BLaER1 (cell line): ENCODE results near the gene NUB1.

ENCODE experiments used
- H3K27ac ChIP-seq: shearing (Covaris generic); formaldehyde crosslinking; 2 replicates; pipeline ENCODE4 v1.8.1; 2022
- H3K27me3 ChIP-seq: shearing (Covaris generic); formaldehyde crosslinking; 2 replicates; pipeline ENCODE4 v1.8.1; 2022
- H3K36me3 ChIP-seq: shearing (Covaris generic); formaldehyde crosslinking; 2 replicates; pipeline ENCODE4 v1.8.1; 2022
- H3K4me1 ChIP-seq: shearing (Covaris generic); formaldehyde crosslinking; 2 replicates; pipeline ENCODE4 v1.8.1; 2022
- H3K4me2 ChIP-seq: shearing (Covaris generic); formaldehyde crosslinking; 2 replicates; pipeline ENCODE4 v1.8.1; 2022
- H3K4me3 ChIP-seq: shearing (Covaris generic); formaldehyde crosslinking; 2 replicates; pipeline ENCODE4 v1.8.1; 2022
- H3K9ac ChIP-seq: shearing (Covaris generic); formaldehyde crosslinking; 2 replicates; pipeline ENCODE4 v1.8.1; 2022
- H3K9me3 ChIP-seq: shearing (Covaris generic); formaldehyde crosslinking; 2 replicates; pipeline ENCODE4 v1.8.1; 2022
- H4K20me1 ChIP-seq: shearing (Covaris generic); formaldehyde crosslinking; 2 replicates; pipeline ENCODE4 v1.8.1; 2022
- Cebpa-rat ChIP-seq: shearing (Covaris generic); IDR thresholded peaks from 2 replicates; pipeline ENCODE4 v1.8.1; 2022

Gene NUB1

DNA sequence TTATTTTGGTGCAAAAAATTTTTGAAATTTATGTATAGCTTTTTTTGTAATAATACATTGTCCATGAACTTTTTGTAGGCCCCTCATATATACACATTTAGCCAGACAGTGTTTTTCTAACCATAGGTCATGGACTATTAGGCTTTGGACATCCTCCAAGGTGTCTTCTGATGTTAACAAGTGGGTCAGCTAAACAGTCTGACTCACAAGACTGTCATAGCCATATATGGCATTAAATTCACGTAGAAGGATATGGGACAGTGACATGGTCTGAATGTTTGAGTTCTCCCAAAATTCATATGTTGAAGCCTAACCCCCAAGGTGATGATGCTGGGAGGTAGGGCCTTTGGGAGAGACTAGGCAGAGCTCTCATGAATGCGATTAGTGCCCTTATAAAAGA lies 14.0 kb upstream of the NUB1 start:
- Histone ChIP-seq H3K27me3 (no peaks in the 10 kb centered on the region), H3K4me1 (no peaks in the 10 kb centered on the region), H3K9me3 (peaks cover 5% of the 10 kb centered on the region; the same call in 1 of the 2 replicates), H3K4me2 (no peak overlapping the region), H3K27ac (no peak overlapping the region), H4K20me1 (no peaks in the 10 kb centered on the region), H3K4me3 (no peak overlapping the region), H3K36me3 (no peaks in the 10 kb centered on the region), H3K9ac (no peak overlapping the region)
- no peak for TF ChIP-seq Cebpa-rat

DNA sequence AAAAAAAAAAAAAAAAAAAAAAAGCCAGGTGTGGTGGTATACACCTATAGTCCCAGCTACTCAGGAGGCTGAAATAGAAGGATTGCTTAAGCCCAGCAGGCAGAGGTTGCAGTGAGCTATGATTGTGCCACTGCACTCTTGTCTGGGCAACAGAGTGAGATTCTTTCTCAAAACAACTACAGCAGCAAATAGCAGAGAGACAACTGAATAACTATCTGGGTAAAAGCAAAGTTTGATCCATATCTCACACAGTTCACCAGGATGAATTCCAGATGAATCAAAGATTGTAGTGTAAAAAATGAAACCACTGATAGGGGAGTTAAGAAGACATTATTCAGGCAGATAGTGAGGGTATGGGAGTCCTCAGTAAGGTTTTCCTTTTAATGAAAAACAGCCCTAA lies 11.4 kb upstream of the NUB1 start:
- H3K27me3 ChIP-seq, result no peaks in the 10 kb centered on the region
- H4K20me1 ChIP-seq, result no peaks in the 10 kb centered on the region
- H3K9ac ChIP-seq, result no peak overlapping the region
- no peak overlapping the region for H3K27ac ChIP-seq
- TF ChIP-seq Cebpa-rat, result no peak
- no peak overlapping the region for H3K4me3 ChIP-seq
- no peaks in the 10 kb centered on the region for H3K36me3 ChIP-seq
- H3K4me1 ChIP-seq, result no peaks in the 10 kb centered on the region
- no peak overlapping the region for H3K4me2 ChIP-seq
- peaks cover 5% of the 10 kb centered on the region; the same call in 1 of the 2 replicates for H3K9me3 ChIP-seq

DNA sequence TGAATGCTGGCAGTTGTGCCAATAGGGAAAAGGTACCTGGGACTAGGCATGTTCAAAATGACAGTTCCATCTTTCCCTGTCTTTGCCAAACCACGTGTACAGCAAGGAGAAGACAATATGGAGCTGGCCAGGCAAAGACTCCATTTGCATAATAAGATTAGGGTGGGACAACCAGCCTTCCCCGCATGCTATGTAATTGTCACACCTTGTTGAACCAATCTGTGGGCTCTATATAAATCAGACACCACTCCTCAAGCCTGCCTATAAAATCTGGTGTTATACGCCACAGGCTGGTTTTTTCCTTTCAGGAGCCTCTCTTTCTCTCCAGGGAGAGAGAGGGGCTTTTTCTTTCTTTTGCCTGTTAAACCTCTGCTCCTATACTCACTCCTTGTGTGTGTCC lies 11.0 kb upstream of the NUB1 start:
- Histone ChIP-seq H3K4me2 (no peak overlapping the region), H3K27me3 (no peaks in the 10 kb centered on the region), H3K9me3 (peaks cover 5% of the 10 kb centered on the region; the same call in 1 of the 2 replicates), H3K4me3 (no peak overlapping the region), H3K9ac (no peak overlapping the region), H3K4me1 (no peaks in the 10 kb centered on the region), H3K27ac (no peak overlapping the region), H4K20me1 (no peaks in the 10 kb centered on the region), H3K36me3 (no peaks in the 10 kb centered on the region)
- TF ChIP-seq Cebpa-rat, result no peak

DNA sequence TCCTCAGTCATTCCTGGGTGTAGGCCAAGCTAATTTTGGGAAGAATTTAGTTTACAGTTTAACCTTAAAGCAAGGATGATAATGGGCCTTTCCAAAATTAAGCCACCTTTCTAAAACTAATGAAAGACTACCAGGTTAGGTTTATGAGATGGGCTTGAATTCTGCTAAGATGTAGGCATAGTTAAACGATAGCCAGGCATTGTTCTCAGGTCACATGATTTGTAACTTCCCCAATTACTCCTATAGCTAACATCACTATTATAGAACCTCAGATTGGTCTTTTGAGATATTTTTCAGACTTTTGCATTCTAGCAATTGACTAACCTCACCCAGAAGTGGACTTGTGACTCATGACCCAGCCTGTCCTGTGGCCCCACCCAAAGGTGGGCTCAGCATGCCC lies 7.0 kb upstream of the NUB1 start:
- Histone ChIP-seq H3K36me3 (no peaks in the 10 kb centered on the region), H3K4me1 (no peaks in the 10 kb centered on the region), H3K27me3 (no peaks in the 10 kb centered on the region), H3K4me3 (no peak overlapping the region), H4K20me1 (no peaks in the 10 kb centered on the region), H3K9me3 (no peaks in the 10 kb centered on the region), H3K27ac (no peak overlapping the region), H3K4me2 (no peak overlapping the region), H3K9ac (no peak overlapping the region)
- no peak for TF ChIP-seq Cebpa-rat

DNA sequence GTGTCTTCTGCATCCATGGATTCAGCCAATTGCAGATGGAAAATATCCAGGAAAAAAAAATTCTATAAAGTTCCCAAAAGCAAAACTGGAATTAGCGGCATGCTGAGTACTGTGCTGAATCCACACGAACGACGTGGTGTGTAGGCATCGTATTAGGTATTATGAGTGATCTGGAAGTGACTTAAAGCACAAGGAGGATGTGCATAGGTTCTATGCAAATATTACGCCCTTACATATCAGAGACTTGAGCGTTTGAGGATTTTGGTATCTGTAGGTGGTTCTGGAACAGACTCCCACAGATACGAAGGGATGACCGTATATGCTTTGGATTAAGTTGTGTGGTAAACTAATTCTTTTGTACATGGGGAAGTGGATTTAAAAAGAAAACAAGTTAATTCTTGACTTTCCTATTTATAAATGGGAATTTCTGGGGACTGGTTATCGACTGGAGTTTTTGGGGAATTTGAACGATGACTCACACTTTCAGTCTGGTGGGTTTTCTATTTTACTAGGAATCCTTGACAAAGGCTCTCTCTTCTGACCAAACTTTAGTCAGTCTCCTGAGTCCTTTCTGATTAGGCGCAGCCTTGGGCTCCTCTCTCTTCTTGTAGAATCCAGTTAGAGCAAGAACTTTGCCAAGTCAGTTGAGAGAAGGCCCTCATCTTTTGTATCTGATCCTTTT lies 5.4 kb upstream of the NUB1 start:
- H3K4me2 ChIP-seq, result no peak overlapping the region
- no peaks in the 10 kb centered on the region for H4K20me1 ChIP-seq
- TF ChIP-seq Cebpa-rat, result no peak
- H3K27me3 ChIP-seq, result no peaks in the 10 kb centered on the region
- peaks cover 11% of the 10 kb centered on the region for H3K4me1 ChIP-seq
- H3K27ac ChIP-seq, result no peak overlapping the region
- no peak overlapping the region for H3K4me3 ChIP-seq
- H3K36me3 ChIP-seq, result no peaks in the 10 kb centered on the region
- no peak overlapping the region for H3K9ac ChIP-seq
- no peaks in the 10 kb centered on the region for H3K9me3 ChIP-seq

DNA sequence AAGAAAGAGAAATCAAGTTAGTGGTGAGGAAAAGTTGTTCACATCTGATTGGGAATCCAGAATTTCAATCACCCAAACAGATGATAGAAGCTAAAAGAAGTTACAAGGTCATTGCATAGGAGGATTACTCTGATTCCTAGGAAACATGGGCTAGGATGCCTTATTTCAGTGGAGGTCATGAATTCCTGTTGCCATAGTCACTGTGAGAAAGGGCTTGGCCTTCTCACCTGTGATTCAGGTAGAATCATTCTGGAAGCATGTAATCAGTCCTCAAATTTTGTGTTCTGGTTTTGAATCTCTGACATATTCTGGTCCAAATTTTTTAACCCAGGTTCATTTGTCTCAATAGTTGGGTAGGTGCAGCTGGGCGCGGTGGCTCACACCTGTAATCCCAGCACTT lies 4.3 kb upstream of the NUB1 start:
- H3K9me3 ChIP-seq, result no peaks in the 10 kb centered on the region
- no peaks in the 10 kb centered on the region for H3K27me3 ChIP-seq
- H3K4me1 ChIP-seq, result peaks cover 12% of the 10 kb centered on the region
- H3K27ac ChIP-seq, result no peak overlapping the region
- no peaks in the 10 kb centered on the region for H4K20me1 ChIP-seq
- TF ChIP-seq Cebpa-rat, result no peak
- no peak overlapping the region for H3K9ac ChIP-seq
- H3K4me2 ChIP-seq, result no peak overlapping the region
- H3K36me3 ChIP-seq, result no peaks in the 10 kb centered on the region
- H3K4me3 ChIP-seq, result no peak overlapping the region

DNA sequence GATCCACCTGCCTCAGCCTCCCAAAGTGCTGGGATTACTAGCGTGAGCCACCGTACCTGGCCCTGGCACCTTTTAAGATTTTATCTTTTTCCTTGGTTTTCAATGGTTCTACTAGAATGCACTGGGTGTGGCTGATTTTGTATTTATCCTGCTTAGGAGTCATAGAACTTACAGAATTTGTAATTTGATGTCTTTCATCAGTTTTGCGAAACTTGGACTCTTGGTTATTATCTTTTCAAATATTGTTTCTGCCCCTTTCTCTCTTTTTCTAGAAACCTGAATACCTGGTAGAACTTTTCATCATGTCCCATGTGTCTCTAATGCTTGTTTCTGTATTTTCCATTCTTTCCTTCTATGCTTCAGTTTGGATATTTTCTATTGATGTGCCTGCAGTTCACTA lies 2.8 kb upstream of the NUB1 start:
- Histone ChIP-seq H3K4me1 (peaks cover 24% of the 10 kb centered on the region), H3K4me3 (no peak overlapping the region), H3K9me3 (no peaks in the 10 kb centered on the region), H3K36me3 (0 out of 2 replicates have a peak, but pooled peaks cover 3% of the 10 kb centered on the region), H4K20me1 (peaks cover 7% of the 10 kb centered on the region; the same call in 1 of the 2 replicates), H3K27ac (no peak overlapping the region), H3K4me2 (no peak overlapping the region), H3K9ac (no peak overlapping the region), H3K27me3 (no peaks in the 10 kb centered on the region)
- no peak for TF ChIP-seq Cebpa-rat

DNA sequence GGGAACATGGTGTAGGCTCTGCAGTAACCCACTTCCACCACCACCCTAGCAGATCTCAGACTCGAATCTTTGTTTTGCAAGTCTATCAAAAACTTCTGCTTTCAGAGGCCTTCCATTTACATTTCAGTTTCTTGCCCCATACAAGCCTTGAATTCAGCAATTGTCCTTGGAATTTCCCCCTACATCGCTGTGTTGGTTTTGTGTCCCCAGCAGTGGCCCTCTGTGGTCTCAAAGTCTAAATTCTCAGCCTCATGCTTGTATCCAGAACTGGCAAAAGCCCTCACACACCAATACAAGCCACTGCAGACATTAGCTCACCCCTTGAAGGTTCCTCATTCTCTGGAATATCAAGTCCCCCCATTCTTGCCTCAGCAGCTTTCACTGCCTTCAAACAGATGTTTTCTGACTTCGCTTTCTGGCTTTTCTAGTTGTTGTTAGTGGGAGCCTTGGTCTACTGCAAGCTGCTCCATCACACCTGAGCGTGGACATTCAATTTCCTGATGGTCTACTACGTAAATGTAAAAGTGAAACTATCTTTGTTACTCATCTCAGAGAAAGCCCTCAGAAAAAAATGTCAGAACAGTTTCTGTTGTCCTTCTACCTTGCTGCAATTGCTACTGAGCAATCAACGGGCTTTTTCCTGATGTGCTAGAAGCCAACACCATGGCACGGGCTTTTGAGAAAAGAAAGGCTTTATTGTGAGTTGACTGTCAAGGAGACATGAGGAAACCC lies 1.8 kb upstream of the NUB1 start:
- Histone ChIP-seq H3K4me3 (no peak overlapping the region), H3K9ac (no peak overlapping the region), H3K36me3 (peaks cover 10% of the 10 kb centered on the region; the same call in 1 of the 2 replicates), H4K20me1 (peaks cover 7% of the 10 kb centered on the region; the same call in 1 of the 2 replicates), H3K4me2 (peak overlapping the region; percentile 17; the same call in 1 of the 2 replicates), H3K9me3 (no peaks in the 10 kb centered on the region), H3K27me3 (no peaks in the 10 kb centered on the region), H3K27ac (no peak overlapping the region), H3K4me1 (peaks cover 29% of the 10 kb centered on the region)
- TF ChIP-seq Cebpa-rat, result no peak

DNA sequence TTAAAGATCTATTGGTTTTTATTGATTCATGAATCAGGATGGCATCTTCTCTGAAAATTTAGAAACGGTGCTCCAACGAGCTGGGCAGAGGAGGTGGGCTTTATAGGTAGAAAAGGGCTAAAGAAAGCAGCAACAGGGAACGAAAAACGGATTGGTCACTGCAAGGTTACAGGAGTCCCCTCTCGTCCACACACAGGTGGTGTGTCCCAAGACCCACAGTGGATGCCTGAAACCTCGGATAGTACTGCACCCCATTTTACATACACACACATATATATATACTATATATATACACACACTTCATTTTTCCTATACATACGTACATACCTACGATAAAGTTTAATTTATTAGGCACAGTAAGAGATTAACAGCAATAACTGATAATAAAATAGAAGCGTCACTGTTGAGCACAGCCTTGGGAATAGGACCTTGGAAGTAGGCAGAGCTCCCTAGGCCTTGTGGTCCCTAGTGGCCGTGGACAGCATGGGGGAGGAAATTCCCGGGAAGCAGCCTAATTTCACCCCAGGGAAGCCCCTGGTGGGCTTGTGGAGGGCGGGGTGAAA lies 737 bp upstream of the NUB1 start:
- H3K9ac ChIP-seq, result no peak overlapping the region
- TF ChIP-seq Cebpa-rat, result no peak
- peaks cover 39% of the 10 kb centered on the region for H3K4me1 ChIP-seq
- H3K4me3 ChIP-seq, result no peak overlapping the region
- H3K36me3 ChIP-seq, result peaks cover 19% of the 10 kb centered on the region
- peaks cover 7% of the 10 kb centered on the region; the same call in 1 of the 2 replicates for H4K20me1 ChIP-seq
- no peak overlapping the region for H3K27ac ChIP-seq
- H3K4me2 ChIP-seq, result peak overlapping the region; percentile 25; the same call in 1 of the 2 replicates
- H3K27me3 ChIP-seq, result no peaks in the 10 kb centered on the region
- H3K9me3 ChIP-seq, result no peaks in the 10 kb centered on the region

DNA sequence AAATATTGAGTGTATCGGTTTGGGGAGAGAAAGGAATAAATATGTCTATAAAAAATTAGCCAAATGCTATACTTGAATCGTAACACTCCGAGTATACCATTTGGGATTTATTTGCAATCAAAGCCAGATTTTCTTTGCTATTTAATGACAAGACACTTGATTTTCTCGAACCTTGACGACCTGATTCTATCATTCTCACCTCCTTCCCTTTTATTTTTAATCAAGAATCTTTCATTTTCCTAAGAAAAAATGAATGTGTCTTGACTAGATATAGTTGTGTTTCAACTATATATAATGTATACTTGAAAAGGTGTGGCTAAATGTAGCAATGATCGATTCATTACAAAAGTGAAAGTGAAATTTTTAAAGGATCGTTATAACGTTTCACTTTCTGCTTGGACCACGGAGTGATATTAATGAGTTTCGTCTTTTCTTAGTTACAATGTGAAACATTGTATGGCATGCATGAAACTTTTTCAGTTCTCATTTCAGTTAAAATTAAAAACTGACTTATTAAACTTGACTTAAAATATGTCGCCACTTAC lies 562 bp downstream of the NUB1 start:
- H3K27me3 ChIP-seq, result no peaks in the 10 kb centered on the region
- peaks cover 32% of the 10 kb centered on the region for H3K36me3 ChIP-seq
- H3K4me1 ChIP-seq, result peaks cover 39% of the 10 kb centered on the region
- TF ChIP-seq Cebpa-rat, result no peak
- H3K9me3 ChIP-seq, result no peaks in the 10 kb centered on the region
- H3K4me2 ChIP-seq, result peak overlapping the region; percentile 69
- peaks cover 7% of the 10 kb centered on the region; the same call in 1 of the 2 replicates for H4K20me1 ChIP-seq
- H3K27ac ChIP-seq, result peak overlapping the region; percentile 68
- peak overlapping the region; percentile 80 for H3K9ac ChIP-seq
- H3K4me3 ChIP-seq, result peak overlapping the region; percentile 92
